NCI-H2081 (cell line): ENCODE data around the gene RXRA.
A peak's percentile ranks its signal among the peaks of the same experiment; 100 is the strongest.
"Not testable (repeated sequence)": the region's sequence is repeated elsewhere in the genome, so short reads cannot be mapped to it uniquely, and the experiment has no call there.

Experiments used
- DNase-seq, 2 experiments: peaks; one replicate each; lab custom pipeline; 2025; lab: John Stamatoyannopoulos, UW

The RXRA gene

DNA sequence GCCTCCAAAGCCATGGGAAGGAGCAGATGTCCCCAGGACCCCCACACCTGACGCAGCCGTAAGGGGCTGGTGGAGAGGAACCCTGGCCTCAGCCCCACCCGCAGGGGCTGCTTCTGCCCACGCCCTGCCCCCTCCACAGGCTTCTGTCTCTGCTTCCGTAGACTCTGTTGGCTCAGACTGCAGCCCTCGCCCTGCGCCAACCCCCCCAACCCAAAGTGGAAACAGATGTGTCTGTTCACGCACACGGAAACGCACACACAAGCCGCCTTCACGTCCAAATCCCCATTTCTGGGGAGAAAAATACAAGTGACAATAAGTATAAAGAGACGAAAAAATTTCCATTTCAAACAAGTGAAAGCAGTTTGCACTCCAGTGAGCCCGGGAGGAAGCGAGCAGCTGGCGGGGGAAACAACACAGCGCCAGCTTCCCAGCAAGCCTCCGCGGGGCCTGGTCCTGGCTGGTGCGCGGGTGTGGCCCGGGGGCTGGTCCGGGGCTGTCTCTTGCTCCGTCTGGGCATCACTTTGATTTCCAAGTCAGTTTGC lies 32.6 kb upstream of the RXRA start:
- DNase-seq, result no peak

DNA sequence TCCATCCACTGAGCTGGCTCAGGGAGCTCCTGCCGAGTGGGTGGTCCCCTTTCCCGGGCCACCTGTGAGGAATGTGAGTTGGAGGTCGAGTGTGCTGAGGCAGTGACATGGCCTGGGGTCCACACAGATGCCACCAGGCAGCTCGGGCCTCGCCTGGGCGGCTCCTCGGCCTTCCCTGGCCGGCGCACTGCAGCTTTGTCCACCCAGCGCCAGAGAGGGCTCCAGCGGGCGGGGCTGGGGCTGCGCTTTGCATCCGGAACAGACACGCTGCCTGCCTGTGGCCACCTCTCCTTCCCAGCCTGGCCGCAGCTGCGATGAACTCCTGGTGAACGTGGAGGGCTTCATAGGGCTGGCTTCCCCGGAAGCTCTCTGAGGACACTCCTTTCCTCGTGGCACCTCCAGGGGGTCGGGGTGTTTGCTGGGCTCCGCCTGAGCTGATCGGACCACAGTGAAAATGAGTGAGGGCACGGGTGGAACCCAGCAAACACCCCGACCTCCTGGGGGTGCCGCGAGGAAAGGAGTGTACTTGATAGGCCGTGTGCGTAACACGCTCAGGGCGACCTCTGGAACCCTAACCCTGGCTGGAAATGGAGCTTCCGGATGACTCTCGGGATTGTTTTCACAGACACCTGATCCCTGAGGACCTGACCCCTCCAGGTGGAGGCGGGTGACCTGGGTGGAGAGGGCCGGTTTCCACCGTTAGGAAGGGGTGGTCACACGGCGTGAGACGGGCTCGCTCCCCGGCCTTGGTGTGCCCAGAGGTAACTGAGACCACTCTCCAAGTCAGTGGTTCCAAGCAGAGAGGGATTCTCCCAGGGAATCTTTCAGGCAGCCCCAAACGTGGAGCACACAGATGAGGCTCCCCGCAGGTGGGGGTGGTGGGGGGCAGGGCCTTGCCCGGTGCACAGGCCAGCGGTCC lies 31.8 kb upstream of the RXRA start:
- no peak for DNase-seq

DNA sequence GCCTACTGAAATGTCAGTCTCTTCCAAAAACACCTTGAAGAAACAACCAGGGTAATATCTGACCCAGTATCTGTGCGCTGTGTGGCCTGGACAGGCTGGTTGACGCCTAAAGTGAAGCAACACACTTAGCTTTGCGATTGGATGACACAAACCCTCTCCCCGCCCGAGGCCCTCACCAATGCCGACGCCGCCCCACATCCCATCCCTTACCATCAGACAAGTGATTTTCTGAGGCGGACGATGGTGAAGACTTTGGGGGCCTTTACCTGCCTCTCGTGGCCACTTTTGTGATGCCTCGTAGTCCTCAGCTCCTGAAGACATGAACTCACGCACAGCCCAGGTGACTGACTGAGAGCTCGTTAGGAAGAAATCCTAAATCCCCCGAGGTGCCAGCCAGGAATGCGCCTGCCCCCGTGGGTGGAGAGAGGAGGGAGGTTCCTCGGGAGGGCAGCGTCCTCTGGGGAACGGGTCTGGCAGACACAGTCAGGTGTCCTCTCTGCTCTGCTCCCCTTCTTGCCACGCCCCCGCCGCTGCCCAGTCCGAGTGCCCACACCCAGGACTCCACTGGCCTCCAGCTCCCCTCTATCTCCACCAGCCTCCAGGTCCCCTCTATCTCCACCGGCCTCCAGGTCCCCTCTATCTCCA lies 31.0 kb upstream of the RXRA start:
- no peak for DNase-seq

DNA sequence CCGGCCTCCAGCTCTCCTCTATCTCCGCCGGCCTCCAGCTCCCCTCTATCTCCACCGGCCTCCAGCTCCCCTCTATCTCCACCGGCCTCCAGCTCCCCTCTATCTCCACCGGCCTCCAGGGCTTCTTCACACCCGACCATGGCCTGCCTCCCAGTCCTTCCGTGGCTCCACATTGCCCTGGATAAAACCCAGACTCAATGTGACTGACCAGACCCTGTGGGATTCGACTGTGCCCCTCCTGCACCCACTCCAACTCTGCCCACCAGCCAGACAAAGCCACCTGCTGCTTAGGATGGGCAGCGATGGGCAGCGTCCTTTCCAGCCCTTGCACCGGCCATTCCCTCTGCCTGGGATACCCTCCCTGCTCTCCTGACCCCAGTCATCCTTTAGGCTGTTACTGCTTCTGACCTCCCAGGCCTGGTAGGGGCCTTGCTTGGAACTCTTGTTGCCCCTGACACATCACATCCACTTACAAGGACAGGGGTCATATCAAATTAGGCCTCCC lies 30.5 kb upstream of the RXRA start:
- no peak for DNase-seq

DNA sequence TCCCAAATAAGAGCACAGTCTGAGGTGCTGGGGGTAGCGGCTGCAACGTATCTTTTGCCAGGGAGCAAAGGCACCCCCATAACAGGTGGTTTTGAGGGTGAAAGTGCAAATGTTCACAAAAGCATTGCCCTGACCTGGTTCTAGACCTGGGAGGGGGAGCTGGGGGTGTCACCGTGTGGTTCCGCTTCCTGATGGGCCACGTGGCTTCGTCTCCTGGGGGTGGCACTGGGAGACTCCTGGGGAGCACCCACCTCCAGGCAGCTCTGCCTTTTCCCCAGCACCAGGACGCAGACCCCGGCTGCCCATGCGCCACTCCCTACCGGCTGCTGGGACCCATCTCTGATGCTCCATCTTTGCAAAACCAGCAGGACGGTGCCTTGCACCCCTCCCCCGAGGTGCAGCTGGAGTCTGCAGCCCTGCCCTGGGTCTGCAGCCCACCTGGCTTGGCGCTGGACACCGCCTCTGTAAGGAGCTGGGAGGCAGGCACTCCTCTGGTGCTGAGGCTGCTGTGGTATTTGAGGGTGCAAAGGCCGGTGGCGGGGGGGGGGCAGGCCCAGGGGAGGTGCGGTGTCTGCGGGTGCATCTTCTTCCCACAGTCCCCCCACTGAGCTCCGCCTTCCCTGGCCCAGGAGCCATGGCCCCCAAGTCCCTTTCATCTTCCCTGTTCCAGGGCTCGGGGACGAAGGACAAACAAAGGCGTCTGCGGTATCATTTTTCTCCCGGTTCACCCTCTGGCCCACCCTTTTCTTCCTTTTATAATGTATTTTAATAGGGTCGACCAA lies 29.8 kb upstream of the RXRA start:
- DNase-seq, result no peak

DNA sequence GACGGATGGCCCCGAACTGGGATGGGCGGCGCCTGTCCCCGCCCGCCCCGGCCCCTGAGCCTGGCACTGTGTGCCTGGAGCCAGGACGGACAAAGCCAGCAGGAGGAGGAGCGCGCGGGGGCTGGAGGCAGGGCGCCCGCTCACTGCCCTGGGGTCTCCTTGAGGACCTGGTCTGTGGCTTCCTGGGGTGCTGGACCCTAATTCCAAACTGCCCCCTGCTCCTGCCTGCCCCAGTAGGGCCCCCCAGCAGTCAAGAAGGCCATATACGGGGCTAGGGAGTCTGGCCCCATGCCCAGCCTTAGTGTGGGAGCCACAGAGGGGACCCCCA lies 29.2 kb upstream of the RXRA start:
- DNase-seq, result no peak

DNA sequence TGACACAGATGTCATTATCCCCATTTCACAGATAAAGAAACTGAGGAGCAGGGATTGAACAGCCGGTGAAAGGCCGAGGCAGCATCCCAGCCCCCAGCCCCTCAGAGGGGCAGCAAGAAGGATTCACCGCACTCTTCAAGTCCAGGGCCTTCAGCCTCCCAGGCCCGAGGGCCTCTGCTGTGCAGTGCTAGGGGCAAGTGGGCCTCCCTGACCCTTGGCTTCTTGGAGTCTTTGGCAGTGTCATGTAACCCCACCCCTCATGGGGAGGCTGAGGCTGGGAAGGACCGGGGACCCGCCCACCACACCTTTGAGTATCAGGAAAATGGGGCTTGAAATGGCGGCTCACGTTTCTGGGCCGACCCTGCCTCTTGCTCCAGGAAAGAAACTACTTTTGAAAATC lies 28.7 kb upstream of the RXRA start:
- DNase-seq, result no peak

DNA sequence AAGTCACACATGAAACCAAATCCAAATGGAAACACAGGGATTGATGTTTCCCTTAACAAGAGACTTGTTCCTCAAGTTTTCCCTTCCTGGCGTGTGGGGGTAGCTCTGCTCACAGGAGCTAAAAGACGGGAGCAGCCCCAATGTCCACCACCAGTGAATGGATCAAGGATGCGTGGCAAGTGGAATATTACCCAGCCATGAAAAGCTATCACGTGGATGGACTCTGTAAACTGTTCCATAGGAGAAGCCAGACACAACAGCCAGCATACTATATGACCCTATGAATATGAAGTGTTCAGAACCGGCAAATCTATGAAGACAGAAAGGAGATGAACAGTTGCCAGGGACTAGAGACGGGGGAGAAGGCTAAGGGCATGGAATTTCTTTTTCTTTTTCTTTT lies 28.3 kb upstream of the RXRA start:
- DNase-seq, result no peak

DNA sequence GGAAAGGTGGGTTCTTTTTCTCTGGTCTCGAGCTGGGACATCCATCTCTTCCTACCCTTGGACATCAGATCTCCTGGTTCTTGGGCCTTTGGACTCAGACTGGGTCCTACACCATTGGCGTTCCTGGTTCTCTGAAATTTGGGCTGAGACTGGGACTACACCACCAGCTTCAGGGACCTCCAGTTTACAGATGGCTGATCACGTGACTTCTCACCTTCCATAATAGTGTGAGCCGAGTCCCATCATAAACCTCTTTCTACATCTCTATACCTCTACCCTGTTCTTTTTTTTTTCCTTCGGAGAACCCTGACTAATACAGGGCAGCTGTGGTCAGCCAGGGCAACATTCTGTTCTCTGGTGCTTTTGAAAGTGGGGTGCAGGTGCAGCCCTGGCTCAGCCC lies 27.2 kb upstream of the RXRA start:
- DNase-seq, result no peak

DNA sequence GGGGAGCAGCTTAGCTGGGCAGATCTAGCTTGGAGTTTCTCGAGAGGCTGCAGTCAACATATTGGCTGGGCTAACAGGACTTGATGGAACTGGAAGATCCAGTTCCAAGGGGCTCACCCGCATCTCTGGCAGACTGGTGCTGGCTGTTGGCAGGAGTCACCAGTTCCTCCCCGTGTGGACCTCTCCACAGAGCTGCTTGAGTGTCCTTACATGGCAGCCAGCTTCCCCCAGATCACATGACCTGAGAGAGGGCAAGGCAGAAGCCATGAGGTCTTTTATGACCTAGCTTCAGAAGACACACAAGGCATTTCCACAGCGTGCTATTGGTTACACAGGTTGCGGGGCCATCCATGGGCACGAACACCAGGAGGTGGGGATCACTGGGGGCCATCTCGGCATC lies 26.4 kb upstream of the RXRA start:
- DNase-seq, result no peak

DNA sequence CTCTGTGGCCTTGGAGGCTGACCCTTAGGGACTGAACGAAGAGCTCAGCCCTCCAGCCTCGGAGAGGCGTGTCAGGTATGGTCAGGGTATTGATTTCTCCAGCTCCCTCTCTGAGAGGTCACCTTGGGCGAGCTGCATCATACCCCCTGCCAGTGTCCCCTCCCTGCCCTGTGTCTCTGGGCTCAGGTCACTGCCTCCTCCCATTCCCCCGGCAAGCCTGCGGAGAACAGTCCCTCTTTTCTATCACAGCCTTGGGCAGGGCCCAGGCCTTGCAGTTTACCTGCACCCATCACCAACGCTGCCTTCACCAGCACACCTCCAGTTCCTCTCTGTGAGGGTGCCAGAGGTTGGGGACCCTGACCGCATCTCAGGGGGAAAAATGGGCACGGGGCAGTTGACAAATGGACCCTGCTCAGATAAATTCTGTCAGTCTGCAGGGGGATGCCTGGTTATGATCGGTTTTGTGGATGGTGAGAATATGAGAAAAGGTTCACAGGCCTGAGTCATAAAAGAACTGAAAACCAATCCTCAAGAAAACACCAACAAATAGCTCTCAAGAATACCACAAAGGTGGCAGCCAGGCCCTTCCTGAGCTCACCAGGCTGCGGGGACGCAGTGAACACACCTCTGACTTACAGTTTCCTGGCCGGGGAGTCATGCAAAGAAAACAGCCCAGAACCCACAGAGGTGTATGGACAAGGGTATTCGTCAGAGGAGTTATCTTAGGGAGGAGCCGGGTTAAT lies 24.7 kb upstream of the RXRA start:
- DNase-seq, result no peak

DNA sequence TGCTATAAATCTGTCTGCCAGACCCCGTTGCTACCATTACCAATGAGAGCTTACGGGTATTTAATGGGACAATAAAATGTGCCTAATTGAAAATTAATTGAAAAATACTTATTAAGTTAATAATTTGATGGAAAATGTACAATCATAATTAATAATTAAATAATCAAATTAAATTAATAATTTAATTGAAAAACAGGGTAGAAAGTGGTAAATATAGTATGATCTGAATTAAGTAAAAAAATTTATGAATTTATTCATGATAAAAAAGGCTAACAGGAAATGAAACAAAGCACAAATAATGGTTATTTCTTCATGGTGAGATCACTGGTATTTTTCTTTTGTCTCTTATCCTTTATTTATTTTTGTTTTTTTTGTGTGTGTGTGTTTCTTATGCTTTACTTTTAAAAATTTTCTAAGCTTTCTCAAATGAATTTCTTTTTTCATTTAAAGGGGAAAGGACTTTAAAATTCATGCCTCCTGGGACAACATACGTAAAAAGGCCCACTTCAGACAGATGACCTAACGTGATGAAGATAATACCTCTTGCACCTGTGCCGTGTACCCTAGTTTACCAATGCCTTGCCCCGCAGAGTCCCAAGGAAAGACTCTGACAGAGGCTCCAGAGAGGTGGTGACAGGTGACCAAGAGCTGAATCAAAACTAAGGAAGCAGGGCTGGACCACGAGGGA lies 24.0 kb upstream of the RXRA start:
- no peak for DNase-seq

DNA sequence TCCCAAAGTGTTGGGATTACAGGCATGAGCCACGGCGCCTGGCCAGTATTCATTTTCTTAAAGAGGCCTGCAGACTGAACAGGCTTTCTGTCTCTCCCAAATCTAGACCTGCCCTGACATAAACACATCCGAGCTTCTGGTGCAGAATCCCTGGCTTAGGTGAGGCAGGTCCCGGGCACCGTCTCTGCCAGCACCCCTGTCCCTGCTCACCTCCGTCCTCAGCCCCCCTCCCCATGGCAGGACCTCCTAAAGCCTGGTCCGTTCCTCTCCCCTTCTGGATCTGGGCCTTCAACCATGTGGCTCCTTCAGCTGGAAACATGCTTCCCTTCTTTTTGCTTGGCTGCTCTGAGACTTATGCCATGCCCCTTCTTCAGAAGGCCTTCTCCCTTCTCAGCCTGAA lies 22.7 kb upstream of the RXRA start:
- DNase-seq, result no peak

DNA sequence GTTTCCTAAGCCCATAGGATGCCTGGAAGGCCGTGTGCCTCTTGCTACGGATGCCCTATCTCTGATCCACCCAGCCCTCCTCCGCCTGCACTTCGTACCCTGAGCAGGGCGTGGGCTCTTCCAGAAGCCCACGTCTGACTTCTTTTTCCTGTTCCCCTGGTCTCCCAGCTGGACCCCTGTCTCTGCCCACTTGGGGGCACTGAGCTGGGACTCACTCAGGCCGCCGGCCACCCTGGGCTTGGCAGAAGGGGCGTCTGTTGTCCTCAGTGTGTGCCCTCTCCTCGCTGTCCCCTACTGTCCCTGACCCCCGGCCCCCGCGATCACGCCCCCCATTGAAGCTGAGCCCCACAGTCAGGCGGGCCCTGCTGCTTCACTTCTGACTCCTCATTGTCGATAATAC lies 22.0 kb upstream of the RXRA start:
- no peak for DNase-seq

DNA sequence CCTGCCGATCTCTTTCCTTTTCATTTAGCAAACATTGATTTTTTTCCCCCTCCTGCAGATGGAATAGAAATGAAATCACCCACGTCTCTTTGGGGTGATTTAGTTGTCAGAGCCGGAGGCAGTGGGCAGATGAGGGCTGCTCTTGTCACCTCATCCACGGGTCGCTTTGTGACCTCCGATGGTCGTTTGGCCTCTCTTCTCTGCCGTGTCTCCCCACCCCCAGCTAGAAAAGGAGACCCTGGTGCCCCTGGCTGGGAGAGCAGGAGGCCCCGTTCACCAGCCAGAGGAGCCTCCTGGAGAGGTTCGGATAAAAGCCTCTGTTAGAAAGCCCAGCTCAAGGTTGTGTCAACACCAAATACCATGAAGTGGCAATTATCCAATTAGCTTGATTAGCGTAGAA lies 21.6 kb upstream of the RXRA start:
- peak in 1 of 2 experiments; percentile 32 for DNase-seq

DNA sequence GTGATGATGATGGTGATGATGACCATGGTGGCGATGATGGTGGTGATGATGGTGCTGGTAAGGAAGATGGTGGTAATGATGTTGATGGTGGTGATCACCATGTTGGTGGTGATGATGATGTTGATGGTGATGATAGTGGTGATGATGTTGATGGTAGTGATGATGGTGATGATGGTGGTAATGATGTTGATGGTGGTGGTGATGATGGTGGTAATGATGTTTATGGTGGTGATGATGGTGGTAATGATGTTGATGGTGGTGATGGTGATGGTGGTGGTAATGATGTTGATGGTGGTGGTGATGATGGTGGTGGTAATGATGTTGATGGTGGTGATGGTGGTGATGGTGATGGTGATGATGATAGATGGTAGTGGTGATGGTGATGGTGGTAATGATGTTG lies 20.7 kb upstream of the RXRA start:
- DNase-seq, result no peak

DNA sequence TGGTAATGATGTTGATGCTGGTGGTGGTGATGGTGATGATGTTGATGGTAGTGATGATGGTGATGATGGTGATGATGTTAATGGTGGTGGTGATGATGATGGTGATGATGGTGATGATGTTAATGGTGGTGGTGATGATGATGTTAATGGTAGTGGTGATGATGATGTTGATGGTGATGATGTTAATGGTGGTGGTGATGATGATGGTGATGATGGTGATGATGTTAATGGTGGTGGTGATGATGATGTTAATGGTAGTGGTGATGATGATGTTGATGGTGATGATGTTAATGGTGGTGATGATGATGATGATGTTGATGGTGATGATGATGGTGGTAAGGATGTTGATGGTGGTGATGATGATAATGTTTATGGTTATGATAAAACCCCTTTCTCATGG lies 20.2 kb upstream of the RXRA start:
- DNase-seq, result not testable (repeated sequence)

DNA sequence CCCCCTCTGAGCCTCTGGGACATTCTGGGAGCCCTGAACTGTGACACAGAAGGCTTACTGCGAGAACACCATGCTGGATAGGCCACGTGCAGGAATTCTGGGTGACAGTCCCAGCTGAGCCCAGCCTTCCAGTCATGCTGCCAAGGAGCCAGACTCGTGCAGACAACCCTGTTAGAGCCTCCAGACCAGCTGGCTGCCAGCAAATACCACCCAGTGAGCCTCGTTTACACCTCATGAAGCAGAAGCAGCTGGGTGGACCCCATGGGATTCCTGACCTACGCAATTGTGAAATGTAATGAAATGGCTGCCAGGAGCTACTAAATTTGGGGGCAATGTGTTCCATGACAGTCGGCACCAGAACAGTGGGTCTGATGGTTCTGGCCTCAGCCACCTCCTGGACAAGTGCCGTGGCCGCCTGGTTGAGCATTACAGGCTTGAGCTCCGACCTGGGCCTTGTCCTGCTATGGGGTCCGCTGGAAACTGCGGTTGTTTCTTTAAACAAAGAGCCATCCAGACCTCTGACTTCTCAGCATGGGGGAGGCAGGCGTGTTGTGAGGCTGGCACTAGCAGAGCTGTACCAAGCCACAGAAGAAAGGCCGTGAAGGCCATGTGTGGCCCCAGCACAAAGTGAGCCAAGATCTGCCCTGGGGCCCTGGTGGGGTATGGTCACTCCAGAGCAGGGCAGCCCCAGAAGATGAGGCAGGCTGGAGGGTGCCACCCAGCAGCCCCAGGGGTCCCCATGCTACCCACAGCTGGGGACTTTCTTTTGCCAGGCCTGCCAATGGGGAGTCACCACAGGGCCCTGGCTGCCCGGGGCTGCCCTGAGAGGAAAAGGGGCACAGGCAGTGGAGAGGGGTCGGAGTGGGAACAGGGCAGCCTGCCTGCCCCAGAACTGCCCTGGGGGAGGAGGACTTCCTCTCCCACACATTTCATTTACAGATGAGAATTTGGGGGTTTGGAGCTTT lies 19.3 kb upstream of the RXRA start:
- no peak for DNase-seq

DNA sequence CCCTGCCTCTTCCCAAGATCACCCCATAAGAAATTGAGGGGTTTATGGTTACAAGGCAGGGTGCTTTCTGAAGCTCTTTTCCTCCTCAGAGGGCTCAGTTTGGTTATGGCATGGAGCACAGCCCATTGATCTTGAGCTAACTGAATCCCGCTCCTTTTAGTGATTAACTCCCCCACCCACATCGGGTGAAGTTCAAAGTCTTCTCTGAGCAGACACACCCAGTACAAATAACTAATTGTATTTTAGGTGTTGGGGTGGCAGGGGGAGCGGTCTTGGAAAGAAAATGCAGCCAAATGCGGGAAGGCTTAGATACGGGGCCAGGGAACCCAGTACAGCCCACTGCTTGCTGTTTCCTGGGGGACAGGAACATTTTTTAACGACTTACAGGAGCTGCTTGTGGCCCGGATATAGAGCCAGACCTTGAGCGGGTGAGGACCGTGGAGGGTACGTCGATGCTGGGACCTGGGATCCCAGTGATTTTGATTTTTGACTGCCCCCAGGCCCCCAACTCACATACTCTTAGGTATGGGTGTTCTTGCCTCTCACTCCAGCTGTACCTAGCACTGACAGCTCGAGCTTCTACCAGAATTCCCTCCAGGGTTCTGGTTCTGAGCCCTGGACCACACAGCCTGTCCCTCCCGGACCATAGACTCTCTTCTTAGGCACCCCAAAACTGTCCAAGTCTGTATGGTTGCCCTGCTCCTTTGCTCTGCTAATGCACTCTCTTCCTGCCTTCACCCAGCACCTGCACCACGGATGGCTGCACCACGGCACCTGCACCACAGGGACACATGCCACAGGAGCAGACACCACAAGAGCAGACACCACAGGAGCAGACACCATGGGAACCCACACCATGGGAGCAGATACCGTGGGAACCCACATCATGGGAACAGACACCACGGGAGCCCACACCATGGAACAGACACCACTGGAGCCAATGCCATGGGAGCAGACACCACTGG lies 18.3 kb upstream of the RXRA start:
- no peak for DNase-seq
